Raji (cell line): Measurements from ENCODE around the gene FAU.

Experiments used
- POLR2A ChIP-seq: IDR thresholded peaks from 2 replicates; pipeline ENCODE4 v1.6.1; 2011; ENCODE audit warnings: low read depth, low read length, control low read depth; ENCODE audit not compliant: insufficient read depth

Gene FAU

GRCh38 chr11:65116370-65117205 is 5.3 kb downstream of the FAU start:
- no peak for TF ChIP-seq POLR2A

GRCh38 chr11:65115361-65116082 is 6.4 kb downstream of the FAU start:
- TF ChIP-seq POLR2A, result 0 out of 2 replicates have a peak, but pooled peaks have one; percentile 21

GRCh38 chr11:65114538-65115171 is 7.3 kb downstream of the FAU start:
- TF ChIP-seq POLR2A, result no peak; the same call in 1 of the 2 replicates

- TF ChIP-seq POLR2A, result no peak
Observed at GRCh38 chr11:65113839-65114238, 8.1 kb downstream of the FAU start.

- no peak for TF ChIP-seq POLR2A
Observed at GRCh38 chr11:65113361-65113756, 8.6 kb downstream of the FAU start.

- TF ChIP-seq POLR2A, result peak; percentile 46
Observed at GRCh38 chr11:65112546-65113360, 9.2 kb downstream of the FAU start.

- TF ChIP-seq POLR2A, result peak; percentile 96
Observed at GRCh38 chr11:65111744-65112545, 10.0 kb downstream of the FAU start, which contains the start of gene TM7SF2. TSS of gene TM7SF2 (plus strand) at chr11:65111872. CDS start at chr11:65112016, 144 bp downstream.

GRCh38 chr11:65111159-65111743 is 10.7 kb downstream of the FAU start:
- no peak for TF ChIP-seq POLR2A

GRCh38 chr11:65110354-65110861 is 11.5 kb downstream of the FAU start:
- no peak for TF ChIP-seq POLR2A

- TF ChIP-seq POLR2A, result no peak
Observed at GRCh38 chr11:65109231-65110198, 12.4 kb downstream of the FAU start.

GRCh38 chr11:65108469-65109123 is 13.3 kb downstream of the FAU start:
- TF ChIP-seq POLR2A, result no peak
